NCI-H2171 (cell line): ENCODE results near the gene LRRC14B.
"Not testable (repeated sequence)": the region's sequence is repeated elsewhere in the genome, so short reads cannot be mapped to it uniquely, and the experiment has no call there.

Experiments used
- DNase-seq: peaks from one replicate; lab custom pipeline; 2025; lab: John Stamatoyannopoulos, UW

LRRC14B gene

DNA sequence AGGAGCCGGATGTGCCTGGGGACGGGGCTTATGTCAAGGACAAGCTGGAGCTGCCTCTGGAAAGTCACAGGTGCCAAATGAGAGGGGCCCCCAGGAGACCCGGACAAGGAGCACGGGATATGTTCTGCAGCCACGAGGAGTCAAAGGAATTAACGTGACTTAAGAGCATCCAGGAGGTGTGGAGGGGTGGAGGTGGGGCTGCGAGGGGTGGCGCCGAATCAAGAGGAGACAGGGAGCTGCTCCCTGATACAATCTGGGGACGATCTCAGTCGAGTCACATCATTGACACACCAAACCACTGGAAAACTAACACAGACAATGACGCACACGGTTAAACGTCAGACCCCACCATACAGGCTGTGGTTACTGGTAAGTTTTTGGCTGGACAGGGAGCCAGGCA, 16.3 kb downstream of the LRRC14B start:
- DNase-seq, result no peak

- DNase-seq, result no peak
Observed at GRCh38 chr5:208449-209114, 17.3 kb downstream of the LRRC14B start.

GRCh38 chr5:213803-214395, 22.6 kb downstream of the LRRC14B start:
- no peak for DNase-seq

DNA sequence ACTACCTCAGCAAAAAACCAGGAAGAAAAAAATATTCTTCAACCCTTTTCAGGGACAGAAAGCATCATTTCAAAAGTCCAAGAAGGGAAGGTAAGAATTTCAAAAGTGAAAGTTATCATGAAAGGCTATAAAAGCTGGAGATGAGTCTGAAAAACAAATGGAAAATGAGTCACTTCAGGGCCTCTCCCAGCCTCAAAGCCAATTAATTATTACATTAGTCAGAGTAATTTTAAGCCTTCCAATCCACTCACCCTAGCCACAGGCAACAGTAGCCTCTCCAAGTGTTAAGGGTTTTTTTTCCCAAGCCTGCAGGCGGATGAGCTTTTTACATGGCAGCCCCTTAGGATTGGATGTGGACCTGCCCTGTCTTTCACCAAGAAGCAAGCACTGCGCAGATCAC, 24.0 kb downstream of the LRRC14B start:
- DNase-seq, result not testable (repeated sequence)

DNA sequence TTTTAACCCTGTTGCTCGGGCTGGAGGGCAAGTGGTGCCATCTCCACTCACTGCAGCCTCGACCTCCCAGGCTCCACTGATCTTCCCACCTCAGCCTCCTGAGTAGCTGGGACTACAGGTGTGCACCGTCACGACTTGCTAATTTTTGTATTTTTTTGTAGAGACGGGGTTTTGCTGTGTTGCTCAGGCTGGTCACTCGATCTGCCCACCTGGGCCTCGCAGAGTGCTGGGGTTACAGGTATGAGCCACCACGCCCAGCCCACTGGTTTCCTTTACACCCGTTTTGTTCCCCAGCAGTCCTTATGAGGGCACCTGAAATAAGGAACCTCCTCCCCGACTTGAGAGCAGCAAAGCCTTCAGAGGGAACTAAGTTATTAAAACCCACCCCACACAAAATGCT, 24.8 kb downstream of the LRRC14B start:
- not testable (repeated sequence) for DNase-seq

DNA sequence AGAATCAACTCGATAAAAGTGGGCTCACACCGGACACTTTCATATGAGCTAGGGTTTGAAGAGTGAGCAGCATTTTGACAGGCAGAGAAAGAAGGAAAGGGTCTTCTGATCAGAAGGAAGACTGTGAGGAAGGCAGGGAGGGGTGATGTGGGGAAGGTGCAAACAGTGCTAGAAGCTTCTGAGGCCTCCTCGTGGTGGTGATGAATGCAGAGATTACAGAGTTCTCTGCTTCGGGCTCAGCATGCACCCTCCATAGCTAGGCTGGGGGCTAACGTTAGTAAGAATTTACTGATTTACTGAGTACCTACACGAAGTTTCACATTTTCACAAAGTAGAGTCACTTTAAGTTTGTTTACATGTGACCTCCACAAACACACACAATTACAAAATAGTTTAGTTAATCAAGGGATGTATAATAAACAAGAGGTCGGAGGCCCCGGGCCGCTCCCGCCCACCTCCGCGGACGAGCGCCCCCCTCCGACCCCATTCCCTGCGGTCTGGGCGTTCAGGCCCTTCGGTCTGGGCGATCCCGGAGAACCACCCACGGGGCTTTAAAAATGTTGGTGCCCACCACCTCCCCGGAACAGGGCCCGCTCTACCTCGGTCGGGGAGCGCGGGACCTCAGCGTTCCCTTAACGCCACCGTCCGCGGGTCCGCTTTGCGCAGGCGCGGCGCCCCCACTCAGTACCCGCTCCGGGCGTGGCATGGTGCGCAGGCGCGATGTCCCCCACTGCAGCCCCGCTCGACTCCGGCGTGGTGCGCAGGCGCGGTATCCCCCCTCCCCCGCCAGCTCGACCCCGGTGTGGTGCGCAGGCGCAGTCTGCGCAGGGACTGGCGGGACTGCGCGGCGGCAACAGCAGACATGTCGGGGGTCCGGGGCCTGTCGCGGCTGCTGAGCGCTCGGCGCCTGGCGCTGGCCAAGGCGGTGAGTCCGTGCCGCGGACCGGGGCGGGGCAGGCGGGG, 26.5 kb downstream of the LRRC14B start, which contains the start of the genes CCDC127 and SDHA:
CCDC127 (minus strand) TSS at position 660 of the 963 bp plus-strand sequence. CDS start 1,304 bp downstream, outside the sequence.
SDHA (plus strand) TSS at position 827 of the 963 bp plus-strand sequence; CDS start at position 863, 36 bp downstream.
- peak; percentile 98 for DNase-seq

DNA sequence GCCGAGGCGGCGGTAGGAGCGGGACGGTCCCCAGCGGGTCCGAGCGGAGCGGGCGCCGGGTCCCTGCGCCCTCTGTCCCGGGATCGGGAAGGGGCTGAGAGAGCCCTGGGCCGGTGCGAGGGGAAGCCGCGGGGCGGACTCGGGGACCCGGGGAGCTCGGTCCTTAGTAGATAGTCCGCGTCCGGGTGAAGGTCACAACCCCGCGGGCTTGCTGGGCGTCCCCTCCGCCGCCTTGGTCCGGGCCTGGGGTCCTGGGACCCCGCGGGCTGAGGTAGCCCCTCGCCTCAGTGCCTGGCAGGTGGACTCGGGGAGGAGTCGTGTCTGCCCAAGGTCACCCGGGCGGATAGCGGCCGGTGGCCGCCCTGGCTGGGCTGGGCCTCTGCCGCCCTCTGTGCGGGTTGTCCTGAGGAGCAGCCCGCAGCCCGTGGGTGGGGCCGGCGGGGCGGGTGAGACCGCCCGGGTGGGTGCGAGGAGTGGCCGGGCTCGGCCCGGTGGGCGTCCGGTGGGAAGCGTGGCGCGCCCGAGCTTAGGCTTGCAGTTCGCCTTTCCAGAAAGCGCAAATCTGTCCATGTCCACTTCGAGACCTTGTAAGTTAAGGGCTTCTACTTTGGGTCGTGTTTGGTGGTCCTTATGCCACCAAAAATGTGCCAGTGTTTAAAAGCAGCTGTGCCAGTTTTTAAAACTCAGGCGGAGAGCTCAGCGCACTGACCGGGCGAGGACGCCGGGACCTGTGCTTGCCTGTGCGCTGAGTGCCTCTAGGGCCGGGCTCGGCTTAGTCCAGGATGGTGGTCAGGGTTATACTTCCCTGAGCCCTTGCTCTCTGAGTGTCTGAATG, 27.4 kb downstream of the LRRC14B start:
- no peak for DNase-seq

GRCh38 chr5:219460-219863, 28.2 kb downstream of the LRRC14B start:
- DNase-seq, result no peak

- no peak for DNase-seq
Observed at GRCh38 chr5:219991-220390, 28.7 kb downstream of the LRRC14B start.

GRCh38 chr5:222951-223715, 31.8 kb downstream of the LRRC14B start:
- not testable (repeated sequence) for DNase-seq

DNA sequence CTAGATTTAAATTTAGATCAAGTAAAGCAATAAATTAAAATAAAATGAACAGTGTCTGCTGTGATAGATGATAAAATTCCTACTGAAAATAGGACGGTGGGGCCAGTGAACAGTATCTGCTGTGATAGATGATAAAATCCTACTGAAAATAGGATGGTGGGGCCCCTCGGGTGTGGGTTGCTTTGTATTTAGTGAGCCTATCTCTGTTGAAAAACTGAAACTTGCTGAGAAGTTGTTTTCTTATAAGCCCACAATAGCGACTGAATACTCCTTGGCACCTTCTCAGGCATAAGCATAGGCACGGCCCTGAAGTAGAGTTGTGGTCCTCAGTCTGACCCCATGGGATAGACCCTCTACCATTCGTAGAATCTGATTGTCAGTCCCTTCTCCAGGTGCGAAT, 32.5 kb downstream of the LRRC14B start:
- no peak for DNase-seq

- DNase-seq, result no peak
Observed at GRCh38 chr5:225334-225733, 34.0 kb downstream of the LRRC14B start.

DNA sequence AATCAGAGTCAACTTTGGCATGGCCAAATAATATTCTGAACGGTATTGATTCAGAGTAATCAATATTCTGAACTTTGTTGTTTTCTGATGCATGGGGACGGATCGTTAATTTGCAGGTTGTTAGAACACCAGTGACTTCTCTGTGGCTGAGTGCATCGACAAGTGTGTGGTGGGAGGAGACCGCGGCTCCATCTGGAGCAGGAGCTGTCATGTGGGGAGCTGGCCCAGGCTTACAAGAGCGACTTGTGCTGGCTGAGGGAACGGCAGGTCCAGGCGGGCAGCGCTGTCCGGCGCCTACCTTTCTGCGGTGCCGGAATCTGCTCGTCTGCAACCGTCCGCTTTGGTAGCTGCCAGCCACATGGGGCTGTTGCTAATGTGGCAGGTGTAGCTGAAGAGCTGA, 36.1 kb downstream of the LRRC14B start:
- not testable (repeated sequence) for DNase-seq

DNA sequence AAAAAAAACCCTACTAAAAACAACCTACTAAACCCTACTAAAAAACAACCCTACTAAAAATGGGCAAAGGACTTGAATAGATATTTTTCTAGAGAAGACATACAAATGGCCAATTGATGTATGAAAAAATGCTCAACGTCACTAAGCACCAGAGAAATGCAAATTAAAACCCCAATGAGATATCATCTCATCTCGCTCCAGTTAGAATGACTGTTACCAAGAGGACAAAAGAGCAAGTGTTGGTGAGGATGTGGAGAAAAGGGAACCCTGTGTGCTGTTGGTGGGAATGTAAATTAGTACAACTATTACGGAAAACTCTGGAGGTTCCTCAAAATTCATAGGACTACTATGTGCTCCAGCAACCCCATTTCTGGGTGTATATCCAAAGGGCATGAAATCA, 37.6 kb downstream of the LRRC14B start:
- no peak for DNase-seq

- DNase-seq, result no peak
Observed at GRCh38 chr5:230711-231110, 39.4 kb downstream of the LRRC14B start.

DNA sequence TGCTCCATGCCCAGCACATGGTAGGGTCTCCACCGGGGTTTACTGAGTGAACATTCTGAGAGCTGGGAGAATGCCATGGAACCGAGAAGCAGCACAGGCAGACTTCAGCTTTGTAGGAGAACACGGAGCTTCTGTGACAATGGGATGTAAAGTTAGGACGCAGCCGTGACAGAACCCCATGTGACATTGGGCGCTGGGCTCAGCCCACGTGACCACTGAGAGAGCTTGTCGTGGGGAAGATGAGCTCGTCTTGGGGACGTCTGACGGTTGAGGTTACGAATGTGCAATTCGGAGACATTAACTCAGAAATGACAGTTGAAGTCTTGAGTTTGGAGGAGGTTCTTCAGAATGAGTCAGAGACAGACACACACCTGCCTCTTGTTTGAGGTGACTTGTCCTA, 40.4 kb downstream of the LRRC14B start:
- DNase-seq, result no peak

GRCh38 chr5:233426-233825, 42.1 kb downstream of the LRRC14B start:
- DNase-seq, result not testable (repeated sequence)

DNA sequence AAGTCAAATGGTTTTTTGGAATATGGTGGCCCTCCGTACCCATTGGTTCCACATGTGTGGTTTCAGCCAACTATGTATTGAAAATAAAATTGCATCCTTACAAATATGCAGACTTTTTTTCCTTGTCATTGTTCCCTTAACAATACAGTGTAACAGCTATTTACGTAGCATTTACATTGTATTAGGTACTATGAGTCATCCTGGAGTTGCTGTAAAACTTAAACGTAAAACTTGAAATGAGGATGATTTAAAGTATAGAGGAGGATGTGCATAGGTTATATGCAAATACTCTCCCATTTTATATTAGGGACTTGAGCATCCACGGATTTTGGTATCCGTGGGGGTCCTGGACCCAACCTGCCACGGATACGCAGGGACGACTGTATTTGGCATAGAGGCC, 43.2 kb downstream of the LRRC14B start:
- DNase-seq, result no peak

- not testable (repeated sequence) for DNase-seq
Observed at GRCh38 chr5:235527-235926, 44.2 kb downstream of the LRRC14B start.

- not testable (repeated sequence) for DNase-seq
Observed at GRCh38 chr5:237931-238330, 46.6 kb downstream of the LRRC14B start.

DNA sequence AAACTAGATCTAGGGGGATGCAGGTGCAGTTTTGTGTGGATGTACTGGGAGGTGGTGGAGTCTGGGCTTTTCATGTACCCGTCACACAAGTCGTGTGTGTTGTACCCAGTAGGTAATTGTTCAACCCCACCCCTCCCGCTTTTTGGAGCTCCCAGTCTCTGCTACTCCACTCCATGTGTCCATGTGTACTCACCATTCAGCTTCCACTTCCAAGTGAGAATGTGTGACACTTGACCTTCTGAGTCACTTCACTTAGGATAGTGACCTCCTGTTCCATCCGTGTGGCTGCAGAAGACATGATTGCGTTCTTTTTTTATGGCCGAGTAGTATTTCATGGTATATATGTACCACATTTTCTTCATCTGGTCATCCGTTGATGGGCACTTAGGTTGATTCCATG, 49.3 kb downstream of the LRRC14B start:
- DNase-seq, result not testable (repeated sequence)
